ENCODE results near the gene HACD2. TPM values are rescaled to one million over a fixed set of nuclear protein-coding genes. Genes with fewer than 3 reads are reported as not detected.

HACD2 gene
- polyA plus RNA-seq, 1 experiment = 29.8 TPM

DNA sequence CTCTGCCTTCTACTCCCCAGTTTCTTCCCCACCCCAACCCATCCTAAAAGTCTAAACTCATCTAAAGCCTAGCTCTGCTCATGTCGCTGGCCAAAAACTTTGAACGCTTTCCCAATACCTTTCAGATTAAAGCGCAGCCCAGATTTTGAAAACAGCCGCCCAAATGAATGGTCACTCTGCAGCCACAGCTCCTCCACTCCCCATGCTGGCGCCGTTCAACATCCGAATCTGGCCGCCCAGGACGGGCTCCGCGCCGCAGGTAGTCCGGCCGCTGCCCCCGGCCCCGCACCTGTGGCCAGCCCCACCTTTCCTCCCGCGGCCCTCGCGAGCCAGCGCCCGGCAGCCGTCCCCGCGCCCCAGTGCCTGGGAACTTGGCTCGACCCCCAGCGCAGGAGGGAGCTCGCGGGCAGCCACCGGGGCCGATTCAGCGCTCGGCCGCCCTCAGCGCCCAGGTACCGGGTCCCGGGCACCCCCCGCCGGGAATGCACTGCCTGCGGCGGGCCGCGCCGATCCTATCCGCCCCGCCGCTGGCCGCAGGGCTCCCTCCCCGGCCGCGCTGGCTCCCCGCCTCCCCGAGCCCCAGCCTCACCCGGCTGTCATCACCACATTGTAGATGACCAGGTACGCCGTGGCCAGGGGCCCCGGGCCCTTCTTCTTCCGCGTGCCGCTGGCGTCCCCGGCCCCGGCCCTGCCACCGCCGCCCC lies 417 bp downstream of the HACD2 start:
- ChIA-PET POLR2A (no interaction called here), CTCF (interaction anchor here (1.1 to 2.4 kb wide), 5 partner anchors 10 to 57 kb away, joined by 3 to 9 read pairs (median 5); no protein-coding TSS in a partner anchor)
- H3K27me3 ChIP-seq (ENCODE audit: control insufficient read depth, insufficient read depth, low read length) = no peaks in the 10 kb centered on the region

DNA sequence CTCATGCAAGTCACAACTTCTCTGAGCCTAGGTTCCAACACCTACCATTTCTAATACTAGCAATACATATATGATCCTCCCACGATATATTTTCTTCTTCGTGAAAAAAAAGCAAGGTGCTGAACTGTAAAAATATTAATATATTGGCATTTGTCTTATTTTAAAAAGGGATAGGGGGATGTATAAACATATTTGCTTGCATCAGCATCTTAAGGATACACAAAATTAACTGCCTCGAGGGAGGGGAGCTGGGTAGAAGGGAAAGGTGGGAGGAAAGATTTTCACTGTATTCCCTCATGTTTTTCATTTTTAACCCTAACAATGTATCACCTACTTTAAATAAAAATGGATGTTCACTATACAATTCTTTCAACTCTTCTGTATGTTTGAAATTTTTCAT lies 1.3 kb downstream of the HACD2 start:
- no peak for DNase-seq (ENCODE audit: low read depth)
- Histone ChIP-seq H3K36me3 (ENCODE audit: control insufficient read depth, insufficient read depth, low read length) (peaks cover 2% of the 10 kb centered on the region), H3K4me3 (ENCODE audit: low read depth, low read length) (peak overlapping the region; percentile 72), H3K27me3 (ENCODE audit: control insufficient read depth, insufficient read depth, low read length) (no peaks in the 10 kb centered on the region)
- POLR2A ChIA-PET = interaction anchor here (0.7 kb wide), 1 partner anchor 770 kb away, joined by 3 read pairs; no protein-coding TSS in a partner anchor
- TF ChIP-seq, protein P1, sequence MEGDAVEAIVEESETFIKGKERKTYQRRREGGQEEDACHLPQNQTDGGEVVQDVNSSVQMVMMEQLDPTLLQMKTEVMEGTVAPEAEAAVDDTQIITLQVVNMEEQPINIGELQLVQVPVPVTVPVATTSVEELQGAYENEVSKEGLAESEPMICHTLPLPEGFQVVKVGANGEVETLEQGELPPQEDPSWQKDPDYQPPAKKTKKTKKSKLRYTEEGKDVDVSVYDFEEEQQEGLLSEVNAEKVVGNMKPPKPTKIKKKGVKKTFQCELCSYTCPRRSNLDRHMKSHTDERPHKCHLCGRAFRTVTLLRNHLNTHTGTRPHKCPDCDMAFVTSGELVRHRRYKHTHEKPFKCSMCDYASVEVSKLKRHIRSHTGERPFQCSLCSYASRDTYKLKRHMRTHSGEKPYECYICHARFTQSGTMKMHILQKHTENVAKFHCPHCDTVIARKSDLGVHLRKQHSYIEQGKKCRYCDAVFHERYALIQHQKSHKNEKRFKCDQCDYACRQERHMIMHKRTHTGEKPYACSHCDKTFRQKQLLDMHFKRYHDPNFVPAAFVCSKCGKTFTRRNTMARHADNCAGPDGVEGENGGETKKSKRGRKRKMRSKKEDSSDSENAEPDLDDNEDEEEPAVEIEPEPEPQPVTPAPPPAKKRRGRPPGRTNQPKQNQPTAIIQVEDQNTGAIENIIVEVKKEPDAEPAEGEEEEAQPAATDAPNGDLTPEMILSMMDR (IDR thresholded peaks at IDR 0.05; ENCODE audit: insufficient read depth, low read depth, low read length) = no peak
- CTCF ChIA-PET = interaction anchor here (0.6 to 2.4 kb wide), 5 partner anchors 14 to 118 kb away, joined by 3 to 9 read pairs (median 5); no protein-coding TSS in a partner anchor

More for the DNA sequence above, 417 bp downstream of the HACD2 start:
- TF ChIP-seq, protein P1 (IDR thresholded peaks at IDR 0.05; ENCODE audit: insufficient read depth, low read depth, low read length) = no peak
- H3K4me3 ChIP-seq (ENCODE audit: low read depth, low read length) = peak overlapping the region; percentile 72
- peaks cover 2% of the 10 kb centered on the region for H3K36me3 ChIP-seq (ENCODE audit: control insufficient read depth, insufficient read depth, low read length)
- no peak for DNase-seq (ENCODE audit: low read depth)

DNA sequence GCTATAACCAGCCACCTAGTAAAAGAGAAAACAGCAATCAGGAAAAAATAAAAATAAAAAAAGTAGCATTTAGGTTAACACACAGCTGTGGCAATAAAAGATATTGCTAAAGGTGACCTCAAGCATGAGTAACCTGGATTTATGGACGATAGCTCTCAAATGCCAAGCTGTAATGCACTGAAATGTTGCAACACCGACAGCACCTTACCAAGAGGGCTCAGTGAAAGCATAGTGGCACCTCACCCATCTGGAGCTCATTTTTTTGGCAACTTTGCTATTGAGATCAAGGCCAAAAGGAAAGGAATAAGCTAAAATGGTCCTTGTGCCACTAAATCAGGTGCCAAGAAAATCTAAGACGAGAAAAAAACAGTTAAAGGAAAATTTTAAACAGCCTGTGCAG lies 2.5 kb downstream of the HACD2 start:
- ChIA-PET POLR2A (no interaction called here), CTCF (interaction anchor here (1.4 to 2.4 kb wide), 3 partner anchors 11 to 23 kb away, joined by 3 to 9 read pairs (median 5); no protein-coding TSS in a partner anchor)
- no peaks in the 10 kb centered on the region for H3K27me3 ChIP-seq (ENCODE audit: control insufficient read depth, insufficient read depth, low read length)
- H3K4me3 ChIP-seq (ENCODE audit: low read depth, low read length) = no peak overlapping the region
- no peak for DNase-seq (ENCODE audit: low read depth)
- H3K36me3 ChIP-seq (ENCODE audit: control insufficient read depth, insufficient read depth, low read length) = peaks cover 2% of the 10 kb centered on the region
- TF ChIP-seq, protein P1 (IDR thresholded peaks at IDR 0.05; ENCODE audit: insufficient read depth, low read depth, low read length) = no peak

- H3K36me3 ChIP-seq (ENCODE audit: control insufficient read depth, insufficient read depth, low read length) = peaks cover 2% of the 10 kb centered on the region
- ChIA-PET CTCF (interaction anchor here (0.6 to 1.7 kb wide), 3 partner anchors 11 to 548 kb away, joined by 3 to 12 read pairs (median 3); no protein-coding TSS in a partner anchor), POLR2A (no interaction called here)
- TF ChIP-seq, protein P1 (IDR thresholded peaks at IDR 0.05; ENCODE audit: insufficient read depth, low read depth, low read length) = no peak
- H3K4me3 ChIP-seq (ENCODE audit: low read depth, low read length) = no peak overlapping the region
- no peak for DNase-seq (ENCODE audit: low read depth)
- H3K27me3 ChIP-seq (ENCODE audit: control insufficient read depth, insufficient read depth, low read length) = no peaks in the 10 kb centered on the region
Observed at GRCh38 chr3:123576122-123576521, 8.7 kb downstream of the HACD2 start.

DNA sequence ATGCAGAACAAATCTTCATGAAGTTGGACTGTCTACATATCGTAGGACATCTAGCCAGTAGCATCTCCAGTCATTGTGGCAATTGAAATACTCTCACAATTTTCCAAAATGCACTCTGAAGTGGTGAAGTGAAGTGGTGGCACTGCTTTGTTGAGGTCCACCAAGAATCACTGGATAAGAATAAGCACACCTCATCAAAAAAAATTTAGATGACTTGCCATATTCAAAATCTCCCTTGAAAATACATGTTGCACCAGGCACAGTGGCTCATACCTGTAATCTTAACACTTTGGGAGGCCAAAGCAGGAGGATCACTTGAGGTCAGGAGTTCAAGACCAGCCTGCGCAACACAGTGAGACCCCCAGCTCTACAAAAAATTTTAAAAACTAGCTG lies 12.9 kb downstream of the HACD2 start:
- Histone ChIP-seq H3K4me3 (ENCODE audit: low read depth, low read length) (no peak overlapping the region), H3K27me3 (ENCODE audit: control insufficient read depth, insufficient read depth, low read length) (no peaks in the 10 kb centered on the region), H3K36me3 (ENCODE audit: control insufficient read depth, insufficient read depth, low read length) (peaks cover 4% of the 10 kb centered on the region; the same call in 1 of the 2 replicates)
- no peak for DNase-seq (ENCODE audit: low read depth)
- ChIA-PET POLR2A (no interaction called here), CTCF (interaction anchor here (1.0 to 6.1 kb wide), 3 partner anchors 10 to 18 kb away, joined by 3 to 50 read pairs (median 4); no protein-coding TSS in a partner anchor)
- TF ChIP-seq, protein P1 (IDR thresholded peaks at IDR 0.05; ENCODE audit: insufficient read depth, low read depth, low read length) = no peak

Measured in BJ (cell line).